ENCODE results near the gene AP4B1. TPM values are rescaled to one million over a fixed set of nuclear protein-coding genes. Genes with fewer than 3 reads are reported as not detected.

Gene AP4B1
- total and polyA plus RNA-seq, 2 of the 13 experiments (the other 11 are each of a cell fraction or from before 2014, with no cell fraction given): 8.5 to 12.0 TPM

GRCh38 chr1:113904674-113905434, at the start of gene AP4B1, which contains the start of gene DCLRE1B (continued):
- peak; percentile 96 for TF ChIP-seq IRF2 (CRISPR knock-in tag; IDR thresholded peaks at IDR 0.05)
- TF ChIP-seq HNRNPLL (IDR thresholded peaks at IDR 0.05; ENCODE audit: low read depth, low read length, poor library complexity, severe bottlenecking): peak; percentile 96
- TF ChIP-seq TBL1XR1 (IDR thresholded peaks at IDR 0.05; ENCODE audit: borderline replicate concordance, low read length, partially characterized antibody): peak; percentile 70
- TF ChIP-seq NR2F2 (IDR thresholded peaks at IDR 0.05; ENCODE audit: borderline replicate concordance, low read depth): no peak; the same call in 1 of the 2 replicates
- TF ChIP-seq ZNF777 (CRISPR knock-in tag; IDR thresholded peaks at IDR 0.05): peak; percentile 39; the same call in 1 of the 2 replicates
- no peak for TF ChIP-seq NR1H2 (CRISPR knock-in tag; IDR thresholded peaks at IDR 0.05; ENCODE audit: borderline replicate concordance, low read depth)
- peak; percentile 82; the same call in 1 of the 2 replicates for TF ChIP-seq GZF1 (CRISPR knock-in tag; IDR thresholded peaks at IDR 0.05)
- TF ChIP-seq CREB1 (IDR thresholded peaks at IDR 0.05): peak; percentile 66; the same call in 1 of the 2 replicates
- peak; percentile 83 for TF ChIP-seq CREB1 (CRISPR knock-in tag; IDR thresholded peaks at IDR 0.05)
- TF ChIP-seq HNF1A (IDR thresholded peaks at IDR 0.05; ENCODE audit: low read depth): no peak
- TF ChIP-seq HNF1A (CRISPR knock-in tag; IDR thresholded peaks at IDR 0.05; ENCODE audit: borderline replicate concordance): peak; percentile 83; the same call in 1 of the 2 replicates
- TF ChIP-seq POLR2AphosphoS2 (IDR thresholded peaks at IDR 0.05; ENCODE audit: low read depth, low read length): peak; percentile 72; the same call in 1 of the 2 replicates
- peak; percentile 54 for TF ChIP-seq ATF3 (CRISPR knock-in tag; IDR thresholded peaks at IDR 0.05)
- peak; percentile 84 for TF ChIP-seq PHF5A (CRISPR knock-in tag; IDR thresholded peaks at IDR 0.05; ENCODE audit: low read depth, unreplicated experiment)
- peak; percentile 96 for TF ChIP-seq ERF (CRISPR knock-in tag; IDR thresholded peaks at IDR 0.05)
- TF ChIP-seq NR2F6 (IDR thresholded peaks at IDR 0.05): no peak
- peak; percentile 54; the same call in 1 of the 2 replicates for TF ChIP-seq NR2F6 (CRISPR knock-in tag; IDR thresholded peaks at IDR 0.05)
- peak; percentile 94 for TF ChIP-seq ZSCAN31 (CRISPR knock-in tag; IDR thresholded peaks at IDR 0.05; ENCODE audit: low read depth)
- TF ChIP-seq HNRNPL (IDR thresholded peaks at IDR 0.05; ENCODE audit: low read depth, low read length): 0 out of 2 replicates have a peak, but pooled peaks have one; percentile 42
- TF ChIP-seq SMARCE1 (IDR thresholded peaks at IDR 0.05; ENCODE audit: borderline replicate concordance): no peak

All from HepG2 (cell line).